ENCODE measurements around the gene ZNF329. TPM values are rescaled to one million over a fixed set of nuclear protein-coding genes. Genes with fewer than 3 reads are reported as not detected.

The ZNF329 gene
- total and polyA plus RNA-seq, 2 donors from 2014 or later = 8.4 to 12.5 TPM

- no peaks in the 10 kb centered on the region for H3K4me1 ChIP-seq (ENCODE audit: control insufficient read depth in 2 of 3, insufficient read depth in 2 of 3, low read depth in 1 of 3, low read length in 3 of 3)
- H3K4me3 ChIP-seq (ENCODE audit: low read length in 3 of 3) = no peak overlapping the region
- no peak for TF ChIP-seq CTCF (IDR thresholded peaks at IDR 0.05; ENCODE audit: borderline replicate concordance, extremely low read depth, insufficient read depth)
- no peaks in the 10 kb centered on the region for H3K27me3 ChIP-seq (ENCODE audit: control insufficient read depth, insufficient read depth, low read length)
- peaks cover 0 to 61% (median 34%) of the 10 kb centered on the region in 3 donors for H3K9me3 ChIP-seq (ENCODE audit: control insufficient read depth in 2 of 3, insufficient read depth in 1 of 3, low read length in 3 of 3)
- intact Hi-C loops (cut with DNase I) = no loop called here
- H3K27ac ChIP-seq (ENCODE audit: low read depth in 2 of 2, low read length in 2 of 2) = no peak overlapping the region
- no peak for DNase-seq
- FAIRE-seq = no peak
- no peaks in the 10 kb centered on the region for H3K36me3 ChIP-seq (ENCODE audit: control insufficient read depth in 2 of 3, insufficient read depth in 3 of 3, low read length in 3 of 3)
- H3K9ac ChIP-seq (ENCODE audit: low read length in 3 of 3) = no peak overlapping the region
These were observed 20.3 kb upstream of the ZNF329 start for GRCh38 chr19:58170860-58171259.

GRCh38 chr19:58166708-58167280, 16.2 kb upstream of the ZNF329 start:
- no peak overlapping the region for H3K27ac ChIP-seq (ENCODE audit: low read depth in 2 of 2, low read length in 2 of 2)
- no peaks in the 10 kb centered on the region for H3K36me3 ChIP-seq (ENCODE audit: control insufficient read depth in 2 of 3, insufficient read depth in 3 of 3, low read length in 3 of 3)
- no peak overlapping the region for H3K4me3 ChIP-seq (ENCODE audit: low read length in 3 of 3)
- no peaks in the 10 kb centered on the region for H3K27me3 ChIP-seq (ENCODE audit: control insufficient read depth, insufficient read depth, low read length)
- DNase-seq (no peak), FAIRE-seq (no peak)
- H3K9me3 ChIP-seq (ENCODE audit: control insufficient read depth in 2 of 3, insufficient read depth in 1 of 3, low read length in 3 of 3) = peaks cover 0 to 60% (median 32%) of the 10 kb centered on the region in 3 donors
- H3K9ac ChIP-seq (ENCODE audit: low read length in 3 of 3) = no peak overlapping the region
- no peak for TF ChIP-seq CTCF (IDR thresholded peaks at IDR 0.05; ENCODE audit: borderline replicate concordance, extremely low read depth, insufficient read depth)
- intact Hi-C loops (cut with DNase I) = no loop called here
- H3K4me1 ChIP-seq (ENCODE audit: control insufficient read depth in 2 of 3, insufficient read depth in 2 of 3, low read depth in 1 of 3, low read length in 3 of 3) = no peaks in the 10 kb centered on the region

GRCh38 chr19:58166268-58166667, 15.7 kb upstream of the ZNF329 start:
- Histone ChIP-seq H3K9me3 (ENCODE audit: control insufficient read depth in 2 of 3, insufficient read depth in 1 of 3, low read length in 3 of 3) (peaks cover 0 to 58% (median 32%) of the 10 kb centered on the region in 3 donors), H3K9ac (ENCODE audit: low read length in 3 of 3) (no peak overlapping the region), H3K27me3 (ENCODE audit: control insufficient read depth, insufficient read depth, low read length) (no peaks in the 10 kb centered on the region), H3K36me3 (ENCODE audit: control insufficient read depth in 2 of 3, insufficient read depth in 3 of 3, low read length in 3 of 3) (no peaks in the 10 kb centered on the region), H3K27ac (ENCODE audit: low read depth in 2 of 2, low read length in 2 of 2) (no peak overlapping the region), H3K4me3 (ENCODE audit: low read length in 3 of 3) (no peak overlapping the region), H3K4me1 (ENCODE audit: control insufficient read depth in 2 of 3, insufficient read depth in 2 of 3, low read depth in 1 of 3, low read length in 3 of 3) (no peaks in the 10 kb centered on the region)
- TF ChIP-seq CTCF (IDR thresholded peaks at IDR 0.05; ENCODE audit: borderline replicate concordance, extremely low read depth, insufficient read depth) = no peak
- no peak for FAIRE-seq
- intact Hi-C loops (cut with DNase I) = no loop called here
- DNase-seq = no peak

Data from kidney (tissue), 14 donors.